CD4-positive, alpha-beta T cell treated with Interferon gamma for 1 hour (primary cell): Measurements from ENCODE around the gene AKAP11.

Experiments
- DNase-seq: peaks from one replicate; pipeline ENCODE4 v3.0.0-alpha.2; 2020

The AKAP11 gene

DNA sequence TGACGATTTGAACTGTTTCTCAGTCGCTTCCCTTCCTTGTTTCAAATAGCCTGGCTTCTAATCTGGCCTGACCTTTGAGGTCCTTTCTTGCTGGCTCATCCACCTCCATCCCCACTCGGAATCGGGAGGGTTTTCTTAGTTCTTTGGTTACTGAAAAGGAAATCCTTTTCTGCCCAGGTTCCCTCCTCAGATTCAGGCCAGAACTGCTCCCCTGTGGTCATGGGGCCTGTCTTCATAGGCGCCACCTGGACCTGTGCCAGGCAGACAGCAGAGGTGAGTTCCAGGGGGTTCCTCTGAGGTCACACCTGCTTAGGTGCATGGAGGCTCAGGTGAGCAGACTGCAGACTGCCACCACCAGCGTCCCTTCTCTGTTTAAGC is 62.4 kb downstream of the AKAP11 start:
- no peak for DNase-seq

DNA sequence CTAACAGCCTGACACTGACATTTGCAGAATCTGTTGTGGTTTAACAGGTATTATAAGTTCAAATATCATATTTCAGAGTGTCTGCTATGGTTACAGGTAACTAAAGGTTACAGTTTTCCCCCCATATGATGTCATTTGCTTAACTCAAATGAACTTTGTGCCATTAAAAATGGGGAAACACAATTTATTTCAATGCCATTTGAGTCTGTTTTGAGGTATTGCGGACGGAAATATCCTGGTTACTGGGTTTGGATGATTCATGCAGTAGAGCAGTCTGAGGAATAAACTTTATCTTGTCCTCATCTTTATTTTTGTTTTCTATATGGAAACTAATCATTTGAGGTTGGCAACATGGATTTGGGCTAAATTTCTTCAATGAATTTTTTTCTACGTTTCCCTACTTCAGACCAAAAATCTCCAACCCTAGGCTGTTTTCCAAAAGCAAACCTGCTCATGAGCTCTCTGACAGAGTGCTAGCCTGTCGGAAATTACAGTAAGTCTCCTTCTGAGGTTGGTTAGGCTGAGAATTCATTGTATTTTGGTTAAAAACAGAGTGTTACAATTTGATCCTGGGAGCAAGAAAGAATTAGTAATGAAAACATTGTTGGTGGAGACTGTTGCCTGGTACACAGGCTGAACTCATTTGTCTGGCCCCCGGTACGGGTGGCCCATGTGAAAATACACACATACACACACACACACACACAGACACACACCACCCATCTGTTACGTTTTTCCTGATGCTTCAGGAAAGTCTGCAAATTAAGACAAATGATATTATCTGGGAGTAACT is 66.1 kb downstream of the AKAP11 start:
- no peak for DNase-seq

DNA sequence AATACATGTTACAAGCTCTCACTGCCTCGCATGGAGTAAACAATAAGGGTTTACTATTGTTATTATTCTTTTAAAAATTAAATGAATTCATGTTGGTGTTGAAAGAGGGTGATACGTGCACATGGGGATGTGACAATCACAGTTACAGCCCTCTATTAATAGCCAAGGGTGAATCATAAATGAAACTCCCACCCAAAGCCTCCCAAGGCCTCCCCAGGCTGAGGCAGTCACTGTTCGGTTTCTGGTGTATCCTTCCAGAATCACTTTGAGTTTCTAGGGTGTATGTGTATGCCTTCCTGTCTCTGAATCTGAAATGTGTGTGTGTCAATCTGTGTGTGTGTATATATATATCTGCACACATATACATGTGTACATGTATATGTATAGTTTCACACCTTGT is 73.4 kb downstream of the AKAP11 start:
- DNase-seq: no peak

DNA sequence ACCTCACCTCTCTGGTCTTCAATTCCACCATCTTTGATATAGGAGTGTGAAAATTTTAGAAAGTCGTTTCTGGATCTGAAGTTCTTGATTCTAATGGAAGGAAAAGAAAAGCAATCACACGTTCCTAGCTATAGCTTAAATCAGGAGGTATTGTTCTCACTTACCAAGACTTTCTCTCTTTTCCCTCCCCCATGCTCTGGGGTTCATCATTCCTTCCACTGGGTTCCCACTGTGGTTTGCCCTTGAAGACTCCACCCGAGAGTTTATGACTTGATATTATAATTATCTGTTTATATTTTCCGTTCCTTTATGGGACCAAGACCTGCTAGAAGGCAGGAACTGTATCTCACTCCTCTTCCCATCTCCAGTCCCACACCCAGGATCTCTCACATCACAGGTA is 76.6 kb downstream of the AKAP11 start:
- DNase-seq: no peak

DNA sequence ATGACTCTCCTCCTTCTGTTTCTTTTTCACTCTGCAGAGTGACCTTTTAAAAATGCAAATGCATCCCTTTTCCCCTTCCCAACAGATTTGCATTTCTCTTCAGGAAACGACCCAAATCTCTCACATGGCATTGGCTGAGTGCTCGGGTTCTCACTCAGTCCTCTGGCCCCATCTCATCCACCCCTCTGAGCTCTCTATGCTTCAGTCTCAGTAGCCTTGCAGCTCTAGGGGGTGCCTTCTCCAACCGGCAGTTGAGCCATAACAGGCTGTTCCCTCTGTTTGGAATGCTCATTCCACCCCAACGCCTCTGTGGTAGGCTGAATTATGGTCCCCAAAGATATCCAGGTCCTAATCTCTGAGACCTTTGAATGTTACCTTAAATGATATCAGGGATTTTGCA is 78.2 kb downstream of the AKAP11 start:
- DNase-seq: no peak

DNA sequence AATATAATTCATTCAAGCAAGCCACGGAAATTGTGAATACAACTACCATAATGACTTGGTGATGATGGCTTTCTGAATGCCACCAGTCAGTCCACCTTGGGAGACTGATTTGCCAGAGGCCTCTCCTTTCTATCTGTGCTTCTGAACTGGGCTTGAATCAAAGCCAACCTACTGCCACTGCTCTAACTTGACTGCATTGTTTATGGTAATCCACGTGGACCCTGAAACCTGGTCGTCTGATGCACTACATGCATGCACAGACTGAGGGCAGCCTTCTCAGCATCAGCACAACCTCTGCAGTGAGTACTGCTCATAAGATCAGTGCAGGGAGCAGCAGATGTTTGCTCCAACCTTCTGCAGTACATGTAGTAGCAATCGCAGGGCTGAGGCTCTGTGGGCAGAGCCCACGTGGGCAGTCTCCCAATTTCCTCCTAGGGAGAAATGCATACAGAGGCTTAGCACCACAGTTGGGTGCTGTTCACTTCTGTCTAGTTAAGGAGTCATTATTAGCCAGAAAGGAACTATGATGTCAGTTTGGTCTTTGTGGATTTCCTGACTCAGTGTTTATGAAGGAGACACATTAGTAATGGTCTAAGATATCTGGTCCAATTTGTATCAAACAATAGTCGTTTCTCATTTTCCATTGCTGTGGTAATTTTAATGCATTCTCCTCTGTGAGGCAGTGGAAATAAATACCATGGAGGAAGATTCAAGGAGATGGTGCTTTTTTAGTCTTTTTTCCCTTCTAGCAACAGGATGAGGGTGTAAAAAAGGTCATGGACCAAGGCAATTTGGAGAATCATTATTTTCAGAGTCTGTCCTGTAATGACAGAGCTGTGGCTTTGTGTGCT is 82.5 kb downstream of the AKAP11 start:
- peak; percentile 19 for DNase-seq

DNA sequence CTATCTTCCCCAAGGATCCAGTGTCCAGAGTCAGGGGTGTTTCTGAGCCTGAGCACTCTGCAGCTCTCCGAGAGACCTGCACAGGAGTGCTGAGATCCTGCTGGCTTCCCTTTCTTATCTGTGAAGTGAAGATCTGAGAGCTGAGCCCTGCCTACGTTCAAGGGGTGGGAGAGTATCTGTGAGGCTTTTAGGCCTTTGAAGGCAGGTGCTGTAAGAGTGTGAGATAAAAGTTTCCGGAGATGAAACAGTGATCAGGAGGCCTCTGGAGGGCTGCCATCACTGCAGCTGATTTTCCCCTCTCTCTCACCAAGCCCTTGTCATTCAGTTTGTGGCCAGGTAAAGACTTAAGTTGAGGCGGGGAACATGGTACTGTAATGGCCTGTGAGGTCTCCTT is 83.1 kb downstream of the AKAP11 start:
- peak; percentile 38 for DNase-seq

DNA sequence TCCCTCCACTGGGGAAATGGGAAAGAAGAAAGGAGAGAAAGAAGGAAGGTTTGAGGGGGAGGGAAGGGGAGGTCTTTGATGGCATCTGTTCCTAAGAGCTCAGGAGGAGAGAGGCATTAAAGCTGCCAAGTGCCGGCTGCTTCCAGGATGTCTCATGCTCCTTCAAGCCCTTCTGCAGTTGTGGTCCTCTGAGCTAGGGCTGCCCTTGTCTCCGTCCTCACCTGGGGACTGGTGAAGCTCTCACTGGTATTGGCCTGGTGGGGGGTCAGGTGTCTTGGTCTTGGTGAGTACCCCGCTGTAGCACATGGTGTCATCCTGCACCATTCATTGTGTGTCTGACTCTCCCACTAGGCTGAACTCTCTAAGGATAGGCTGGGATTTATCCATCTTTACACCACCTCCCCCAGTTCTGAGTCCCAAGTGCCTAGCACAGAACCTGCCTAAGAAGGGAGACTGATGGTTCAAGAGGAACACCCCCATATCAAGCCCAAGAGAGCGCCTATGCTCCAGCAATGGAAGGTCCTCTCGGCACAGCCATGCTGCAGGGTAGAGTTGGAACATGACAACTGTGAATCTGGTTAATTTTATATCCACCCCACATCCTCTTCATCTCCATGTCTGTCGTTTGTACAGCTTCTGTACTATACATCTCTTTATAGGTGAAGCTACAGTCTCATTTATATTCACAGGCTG is 83.7 kb downstream of the AKAP11 start:
- DNase-seq: no peak

DNA sequence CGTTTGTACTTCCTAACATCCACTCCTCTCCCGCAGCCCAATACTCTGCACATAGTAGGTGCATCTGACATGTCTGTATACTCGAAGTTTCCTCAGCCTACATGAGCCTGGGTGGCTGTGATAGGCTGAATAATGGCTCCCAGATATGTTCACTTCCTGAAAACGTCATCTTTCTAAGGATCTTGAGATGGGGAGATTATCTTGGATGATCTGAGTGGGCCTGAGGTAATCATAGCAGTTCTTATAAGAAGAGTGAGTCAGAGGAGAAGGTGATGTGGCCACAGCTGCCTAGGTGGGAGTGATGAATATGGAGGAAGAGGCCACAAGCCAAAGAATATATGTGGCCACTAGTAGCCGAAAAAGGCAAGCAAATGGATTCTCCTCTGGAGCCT is 84.2 kb downstream of the AKAP11 start:
- no peak for DNase-seq

DNA sequence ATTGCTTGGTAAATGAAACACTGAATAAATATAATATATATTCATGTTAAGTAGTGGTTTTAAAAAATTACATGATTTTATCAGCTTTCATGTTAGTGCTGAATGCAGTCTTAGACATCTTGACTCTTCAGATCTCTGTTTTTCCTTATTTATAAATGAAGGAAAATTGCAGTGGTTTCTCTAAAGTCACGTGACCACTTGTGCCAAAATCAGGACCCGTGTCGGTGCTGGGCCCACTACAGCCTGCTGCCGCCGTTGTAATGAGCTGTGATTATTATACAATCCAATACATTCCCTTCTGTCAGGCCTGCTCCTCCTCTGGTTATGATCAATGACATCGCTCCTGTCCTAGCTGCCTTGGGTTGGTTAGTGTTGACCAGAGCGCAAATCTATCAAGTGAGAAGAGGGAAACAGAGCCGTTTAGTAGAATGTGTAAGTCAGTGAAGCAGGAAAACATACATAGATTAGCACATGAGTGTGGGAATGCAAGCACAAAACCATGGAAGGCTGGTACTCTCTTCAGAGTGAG is 88.2 kb downstream of the AKAP11 start:
- DNase-seq: no peak

DNA sequence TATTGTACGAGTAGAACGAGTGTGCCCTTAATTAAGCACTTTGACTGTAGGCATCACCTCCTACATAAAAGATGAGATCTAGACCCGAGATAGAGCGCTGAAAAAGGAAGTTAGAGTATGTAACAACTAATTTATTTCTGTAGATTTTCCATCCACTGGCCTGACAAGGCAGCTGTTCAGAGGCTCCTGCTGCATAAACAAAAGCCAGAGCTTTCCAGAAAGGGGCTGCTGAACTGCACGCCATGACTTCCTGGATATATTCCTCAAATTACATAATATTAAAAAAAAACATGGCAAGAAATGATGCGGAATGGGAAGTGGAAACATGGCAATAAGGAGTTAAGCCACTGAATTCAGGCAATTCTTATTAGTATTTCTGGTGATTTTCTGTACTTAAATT is 89.7 kb downstream of the AKAP11 start:
- DNase-seq: no peak

DNA sequence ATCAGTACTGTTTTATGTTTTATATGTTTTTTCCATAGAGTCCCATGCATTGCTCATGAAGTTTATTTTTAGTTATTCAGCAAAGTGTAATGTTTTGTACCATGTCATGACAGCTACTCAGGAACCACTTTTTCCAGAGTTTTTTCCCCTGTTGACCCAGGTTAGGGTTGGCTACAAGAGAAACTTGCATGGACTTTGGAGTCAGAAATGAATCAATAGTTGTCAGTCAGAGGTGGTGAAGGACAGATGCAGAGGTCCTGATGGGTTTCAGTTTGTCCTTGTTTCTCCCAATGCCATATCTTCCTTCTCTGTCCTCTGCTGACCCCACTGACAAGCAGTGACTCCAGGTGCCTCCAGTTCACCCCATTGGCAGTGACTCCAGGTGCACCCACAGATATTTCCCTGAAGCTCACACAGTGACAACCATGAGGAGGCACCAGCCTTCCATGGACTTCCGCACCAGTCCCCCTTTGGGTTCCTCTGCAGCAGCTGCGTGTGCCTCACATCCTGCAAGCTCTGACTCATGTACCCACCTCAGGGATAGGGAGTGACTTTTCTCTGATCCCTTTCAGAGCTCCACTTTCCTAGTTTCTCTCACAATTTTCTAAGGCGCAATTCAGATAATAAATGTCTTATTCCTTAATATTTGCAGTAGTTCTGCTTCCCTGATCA is 92.1 kb downstream of the AKAP11 start:
- DNase-seq: no peak

DNA sequence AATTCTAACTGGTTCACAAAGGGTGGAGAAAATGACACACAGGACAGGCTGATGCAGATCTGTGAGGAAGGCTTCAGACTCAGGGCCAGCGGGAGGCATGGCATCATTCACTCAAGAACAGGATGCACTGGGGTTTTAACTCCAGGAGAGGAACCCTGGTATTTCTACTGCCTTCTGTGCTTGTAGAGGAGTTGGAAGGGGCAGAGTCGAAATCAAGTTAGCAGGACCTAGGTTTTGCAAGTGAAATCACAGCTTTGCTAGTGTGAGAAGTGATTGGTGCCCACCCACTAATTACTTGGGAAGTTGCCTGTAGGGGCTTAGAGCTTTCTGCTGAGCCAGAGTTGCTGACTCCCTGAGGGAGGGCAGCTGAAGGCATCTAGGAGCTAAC is 92.7 kb downstream of the AKAP11 start:
- no peak for DNase-seq

DNA sequence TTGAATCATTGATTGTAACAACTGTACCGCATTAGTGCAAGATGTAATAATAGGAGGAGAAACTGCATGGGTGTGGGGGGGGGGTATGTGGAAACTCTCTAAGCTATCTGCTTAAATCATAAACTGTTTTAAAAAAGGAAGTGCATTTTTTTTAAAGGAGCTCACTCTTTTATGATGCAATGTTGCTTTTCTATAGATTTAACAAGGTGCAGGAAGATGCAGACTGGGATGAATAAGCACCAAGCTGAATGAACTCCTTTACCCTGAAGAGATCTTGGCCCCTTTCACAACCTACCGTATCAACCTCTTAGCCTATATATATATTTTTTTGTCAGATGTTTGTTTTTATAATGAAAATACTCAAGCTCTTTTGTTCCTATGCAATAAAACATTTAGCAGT is 95.9 kb downstream of the AKAP11 start:
- no peak for DNase-seq

DNA sequence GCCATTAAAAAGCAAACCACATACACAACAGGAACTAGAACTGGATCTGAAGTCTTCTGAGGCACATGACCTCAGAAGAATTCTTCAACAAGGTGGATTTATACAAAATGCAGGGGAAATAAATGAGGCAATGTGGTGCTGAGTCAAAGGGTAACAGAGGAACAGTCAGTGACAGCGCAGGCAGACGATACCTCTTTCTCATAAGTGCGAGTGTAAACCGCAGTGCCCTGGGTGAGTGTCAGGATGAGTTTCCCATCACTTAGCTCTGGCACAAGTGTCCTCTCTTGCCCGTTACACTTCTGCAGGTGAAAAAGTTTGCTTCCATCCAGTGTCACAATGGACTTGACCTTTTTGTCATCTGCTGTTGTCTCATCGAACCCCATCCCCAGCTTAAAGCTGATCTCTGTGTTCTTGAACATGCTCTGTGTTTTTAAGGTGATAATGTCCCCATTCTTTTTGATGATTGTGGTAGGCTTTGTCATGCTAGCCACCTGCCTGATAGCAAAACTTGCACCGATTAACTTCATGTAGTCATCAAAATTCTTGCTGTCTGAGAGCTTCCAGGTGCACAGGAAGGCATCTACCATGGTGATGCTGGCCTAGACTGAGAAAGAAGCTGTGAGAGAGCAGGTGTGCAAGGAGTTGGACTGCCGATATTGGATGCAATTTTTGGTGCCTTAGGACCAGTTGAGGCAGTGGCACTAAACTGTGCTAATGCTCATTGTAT is 97.3 kb downstream of the AKAP11 start:
- DNase-seq: no peak

DNA sequence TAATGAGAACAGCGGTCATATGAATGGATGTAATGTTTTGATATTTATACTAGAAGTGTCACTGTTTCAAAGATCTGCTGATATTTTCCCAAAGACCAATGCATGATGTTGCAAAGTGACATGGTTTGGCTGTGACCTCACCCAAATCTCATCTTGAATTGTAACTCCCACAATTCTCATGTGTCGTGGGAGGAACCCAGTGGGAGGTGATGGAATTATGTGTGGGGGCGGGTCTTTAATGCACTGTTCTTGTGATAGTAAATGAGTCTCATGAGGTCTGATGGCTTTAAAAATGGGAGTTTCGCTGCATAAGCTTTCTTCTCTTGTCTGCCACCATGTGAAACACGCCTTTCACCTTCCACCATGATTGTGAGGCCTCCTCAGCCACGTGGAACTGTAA is 98.3 kb downstream of the AKAP11 start:
- no peak for DNase-seq
